ENCODE results near the gene CFAP20. TPM values are rescaled to one million over a fixed set of nuclear protein-coding genes. Genes with fewer than 3 reads are reported as not detected.

Gene CFAP20
- total RNA-seq, 4 donors from 2014 or later = 13.8 to 27.5 (median 24.1) TPM

- no peak for TF ChIP-seq CTCF (IDR thresholded peaks at IDR 0.05; ENCODE audit: low read depth)
Observed at GRCh38 chr16:58086381-58087208, 42.6 kb downstream of the CFAP20 start.

DNA sequence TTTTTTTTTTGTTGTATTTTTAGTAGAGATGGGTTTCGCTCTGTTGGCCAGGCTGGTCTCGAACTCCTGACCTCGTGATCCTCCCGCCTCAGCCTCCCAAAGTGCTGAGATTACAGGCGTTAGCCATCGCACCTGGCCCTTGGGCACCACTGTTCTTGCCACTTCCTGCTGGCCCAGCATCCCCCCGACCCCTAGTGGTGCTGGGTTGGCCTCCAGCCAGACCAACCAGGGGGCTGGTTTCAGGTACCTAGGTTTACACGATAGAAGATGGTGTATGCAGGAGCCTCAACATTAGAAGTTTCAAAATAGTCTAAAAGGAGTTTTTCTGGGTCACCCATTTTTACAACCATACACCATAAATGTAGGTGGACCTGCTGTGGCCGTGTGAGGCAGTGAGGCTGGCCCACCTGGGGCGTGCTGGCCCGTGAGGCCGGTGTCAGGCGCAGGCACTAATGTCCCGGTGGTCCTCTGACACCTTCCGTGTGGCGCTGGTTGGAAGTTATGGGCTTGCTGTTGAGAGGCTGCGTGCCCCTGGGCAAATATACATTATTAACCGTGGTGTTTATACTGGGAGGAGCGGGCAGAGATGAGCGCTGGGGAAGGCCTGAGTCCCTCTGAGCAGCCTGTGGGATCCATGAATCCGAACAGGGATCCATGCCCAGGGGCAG lies 43.5 kb downstream of the CFAP20 start:
- no peak for TF ChIP-seq CTCF (IDR thresholded peaks at IDR 0.05; ENCODE audit: low read depth)

GRCh38 chr16:58085171-58085570 lies 44.0 kb downstream of the CFAP20 start:
- no peak for TF ChIP-seq CTCF (IDR thresholded peaks at IDR 0.05; ENCODE audit: low read depth)

- TF ChIP-seq CTCF (IDR thresholded peaks at IDR 0.05; ENCODE audit: low read depth) = no peak
Observed at GRCh38 chr16:58084635-58085034, 44.5 kb downstream of the CFAP20 start.

DNA sequence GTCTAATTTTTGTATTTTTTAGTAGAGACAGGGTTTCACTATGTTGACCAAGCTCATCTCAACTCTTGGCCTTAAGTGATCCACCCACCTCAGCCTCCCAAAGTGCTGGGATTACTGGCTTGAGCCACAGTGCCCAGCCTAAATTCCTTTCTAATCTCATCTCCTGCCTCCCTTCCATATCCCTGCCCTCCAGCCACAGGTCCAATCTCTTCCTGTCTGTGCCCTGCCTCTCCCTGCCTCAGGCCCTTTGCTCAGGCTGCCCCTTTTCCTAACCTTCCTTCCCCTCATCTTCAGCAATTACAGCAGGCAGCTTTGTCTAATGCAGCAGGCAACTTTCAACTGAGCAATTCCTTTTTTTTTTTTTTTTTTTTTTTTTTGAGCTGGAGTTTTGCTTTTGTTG lies 46.8 kb downstream of the CFAP20 start:
- no peak for TF ChIP-seq CTCF (IDR thresholded peaks at IDR 0.05; ENCODE audit: low read depth)

DNA sequence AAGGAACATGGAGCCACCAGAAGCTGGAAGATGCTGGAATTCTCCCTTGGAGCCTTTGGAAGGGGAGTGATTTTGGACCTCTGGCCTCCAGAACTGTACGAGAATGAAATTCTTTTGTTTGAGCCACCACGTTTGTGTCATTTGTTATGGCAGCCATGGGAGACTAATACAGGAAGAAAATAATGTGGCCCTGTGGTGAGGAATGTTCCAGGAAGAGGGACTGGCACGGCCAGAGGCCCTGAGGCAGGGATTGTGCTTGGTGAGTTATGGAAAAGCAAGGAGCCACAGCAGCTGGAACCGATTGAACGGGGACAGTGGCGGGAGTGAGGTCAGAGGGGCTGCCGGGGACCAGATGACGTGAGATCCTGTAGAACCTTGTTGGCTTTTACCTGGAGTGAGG lies 51.4 kb downstream of the CFAP20 start:
- no peak for TF ChIP-seq CTCF (IDR thresholded peaks at IDR 0.05; ENCODE audit: low read depth)

- TF ChIP-seq CTCF (IDR thresholded peaks at IDR 0.05; ENCODE audit: low read depth) = no peak
Observed at GRCh38 chr16:58076514-58076913, 52.7 kb downstream of the CFAP20 start.
